PFSK-1 (cell line): ENCODE measurements around the gene ZNF630.

ENCODE experiments used
- FOXP2 ChIP-seq: optimal IDR thresholded peaks from 2 replicates; pipeline ENCODE3; 2011; ENCODE audit warnings: borderline replicate concordance, control low read depth, inconsistent platforms; ENCODE audit not compliant: insufficient read depth; ENCODE audit errors: extremely low read length, extremely low read depth
- POLR2AphosphoS5 ChIP-seq: IDR thresholded peaks from 2 replicates; pipeline ENCODE4 v1.6.1; 2012; ENCODE audit warnings: low read depth, mild to moderate bottlenecking, control low read depth, low read length, moderate library complexity
- SIN3A ChIP-seq: IDR thresholded peaks from 2 replicates; pipeline ENCODE4 v1.6.1; 2012; ENCODE audit warnings: mild to moderate bottlenecking, low read length, moderate library complexity, borderline replicate concordance; ENCODE audit not compliant: insufficient read depth
- TAF1 ChIP-seq: IDR thresholded peaks from 2 replicates; pipeline ENCODE4 v1.6.1; 2012; ENCODE audit warnings: low read length, control low read depth, borderline replicate concordance; ENCODE audit not compliant: insufficient read depth
- TF ChIP-seq, protein P1 (sequence below), 2 experiments: IDR thresholded peaks; 2 replicates each; pipeline versions ENCODE4 v1.6.1 to v1.8.0; 2011 to 2012; ENCODE audit warnings: low read depth in 2 of 2, low read length in 2 of 2, control low read depth in 1 of 2, inconsistent platforms in 1 of 2, mild to moderate bottlenecking in 1 of 2, moderate library complexity in 1 of 2; ENCODE audit not compliant: insufficient read depth in 1 of 2

ZNF630 gene

DNA sequence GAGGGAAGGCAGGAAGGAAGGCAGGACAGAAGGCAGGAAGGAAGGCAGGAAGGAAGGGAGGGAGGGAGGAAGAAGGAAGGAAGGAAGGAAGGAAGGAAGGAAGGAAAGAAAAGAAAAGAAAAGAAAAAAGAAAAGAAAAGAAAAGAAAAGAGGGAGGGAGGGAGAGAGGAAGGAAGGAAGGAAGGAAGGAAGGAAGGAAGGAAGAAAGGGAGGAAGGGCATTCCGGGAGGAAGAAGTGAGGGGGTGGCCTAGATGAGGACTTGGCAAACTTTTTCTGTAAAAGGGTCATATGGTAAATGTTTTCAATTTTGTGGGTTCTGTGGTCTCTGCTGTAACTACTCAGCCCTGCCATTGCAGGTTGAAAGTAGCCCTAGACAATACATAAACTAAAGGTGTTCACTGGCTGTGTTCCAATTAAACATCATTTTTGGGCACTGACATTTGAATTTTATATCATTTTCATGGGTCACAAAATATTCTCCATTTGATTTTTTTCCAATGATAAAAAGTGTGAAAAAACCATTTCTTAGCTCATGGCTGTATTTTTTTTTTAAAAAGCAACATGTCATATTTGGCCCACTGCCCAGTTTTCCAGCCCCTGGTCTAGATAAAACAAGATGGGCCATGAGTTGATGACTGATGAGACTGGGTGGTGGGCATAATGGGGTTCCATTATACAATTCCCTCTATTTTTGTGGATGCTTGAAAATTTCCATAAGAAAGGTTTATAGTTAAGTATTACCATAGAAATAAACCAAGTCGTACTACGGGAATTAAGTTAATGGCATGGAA lies 3.1 kb downstream of the ZNF630 start:
- no peak for TF ChIP-seq FOXP2
- no peak for TF ChIP-seq TAF1
- TF ChIP-seq, protein P1, sequence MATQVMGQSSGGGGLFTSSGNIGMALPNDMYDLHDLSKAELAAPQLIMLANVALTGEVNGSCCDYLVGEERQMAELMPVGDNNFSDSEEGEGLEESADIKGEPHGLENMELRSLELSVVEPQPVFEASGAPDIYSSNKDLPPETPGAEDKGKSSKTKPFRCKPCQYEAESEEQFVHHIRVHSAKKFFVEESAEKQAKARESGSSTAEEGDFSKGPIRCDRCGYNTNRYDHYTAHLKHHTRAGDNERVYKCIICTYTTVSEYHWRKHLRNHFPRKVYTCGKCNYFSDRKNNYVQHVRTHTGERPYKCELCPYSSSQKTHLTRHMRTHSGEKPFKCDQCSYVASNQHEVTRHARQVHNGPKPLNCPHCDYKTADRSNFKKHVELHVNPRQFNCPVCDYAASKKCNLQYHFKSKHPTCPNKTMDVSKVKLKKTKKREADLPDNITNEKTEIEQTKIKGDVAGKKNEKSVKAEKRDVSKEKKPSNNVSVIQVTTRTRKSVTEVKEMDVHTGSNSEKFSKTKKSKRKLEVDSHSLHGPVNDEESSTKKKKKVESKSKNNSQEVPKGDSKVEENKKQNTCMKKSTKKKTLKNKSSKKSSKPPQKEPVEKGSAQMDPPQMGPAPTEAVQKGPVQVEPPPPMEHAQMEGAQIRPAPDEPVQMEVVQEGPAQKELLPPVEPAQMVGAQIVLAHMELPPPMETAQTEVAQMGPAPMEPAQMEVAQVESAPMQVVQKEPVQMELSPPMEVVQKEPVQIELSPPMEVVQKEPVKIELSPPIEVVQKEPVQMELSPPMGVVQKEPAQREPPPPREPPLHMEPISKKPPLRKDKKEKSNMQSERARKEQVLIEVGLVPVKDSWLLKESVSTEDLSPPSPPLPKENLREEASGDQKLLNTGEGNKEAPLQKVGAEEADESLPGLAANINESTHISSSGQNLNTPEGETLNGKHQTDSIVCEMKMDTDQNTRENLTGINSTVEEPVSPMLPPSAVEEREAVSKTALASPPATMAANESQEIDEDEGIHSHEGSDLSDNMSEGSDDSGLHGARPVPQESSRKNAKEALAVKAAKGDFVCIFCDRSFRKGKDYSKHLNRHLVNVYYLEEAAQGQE (IDR thresholded peaks at IDR 0.05; ENCODE audit: insufficient read depth in 1 of 2, low read depth in 2 of 2, low read length in 2 of 2) = no peak
- no peak for TF ChIP-seq SIN3A
- TF ChIP-seq POLR2AphosphoS5 = no peak

DNA sequence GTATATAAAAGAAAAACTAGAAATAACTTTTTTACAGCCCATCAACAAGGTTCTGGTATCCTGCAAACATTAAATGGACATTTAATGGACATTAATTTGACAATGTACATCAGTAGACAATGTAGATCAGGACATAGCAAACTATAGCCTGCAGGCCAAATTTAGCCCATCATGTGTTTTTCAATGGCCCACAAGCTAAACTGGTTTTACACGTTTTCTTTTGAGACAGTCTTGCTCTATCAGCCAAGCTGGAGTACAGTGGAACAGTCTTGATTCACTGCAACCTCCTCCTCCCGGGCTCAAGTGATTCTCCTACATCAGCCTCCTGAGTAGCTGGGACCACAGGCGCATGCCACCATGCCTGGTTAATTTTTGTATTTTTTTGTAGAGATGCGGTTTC lies 7.2 kb downstream of the ZNF630 start:
- TF ChIP-seq TAF1 (no peak), FOXP2 (no peak), POLR2AphosphoS5 (no peak)
- TF ChIP-seq, protein P1 (IDR thresholded peaks at IDR 0.05; ENCODE audit: insufficient read depth in 1 of 2, low read depth in 2 of 2, low read length in 2 of 2) = no peak

DNA sequence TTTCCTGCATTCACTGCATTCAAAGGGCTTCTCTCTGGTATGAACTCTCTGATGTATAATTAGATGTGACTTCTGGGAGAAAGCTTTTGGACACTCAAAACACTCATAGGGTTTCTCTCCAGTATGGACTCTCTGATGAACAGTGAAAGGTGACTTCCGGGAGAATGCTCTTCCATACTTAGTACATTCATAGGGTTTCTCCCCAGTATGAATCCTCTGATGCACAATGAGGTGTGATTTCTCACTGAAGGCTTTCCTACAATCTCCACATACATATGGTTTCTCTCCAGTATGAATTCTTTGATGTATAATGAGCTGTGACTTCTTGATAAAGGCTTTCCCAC lies 12.2 kb downstream of the ZNF630 start:
- TF ChIP-seq SIN3A (no peak), POLR2AphosphoS5 (no peak), TAF1 (no peak), FOXP2 (no peak)
- TF ChIP-seq, protein P1 (IDR thresholded peaks at IDR 0.05; ENCODE audit: insufficient read depth in 1 of 2, low read depth in 2 of 2, low read length in 2 of 2) = no peak

DNA sequence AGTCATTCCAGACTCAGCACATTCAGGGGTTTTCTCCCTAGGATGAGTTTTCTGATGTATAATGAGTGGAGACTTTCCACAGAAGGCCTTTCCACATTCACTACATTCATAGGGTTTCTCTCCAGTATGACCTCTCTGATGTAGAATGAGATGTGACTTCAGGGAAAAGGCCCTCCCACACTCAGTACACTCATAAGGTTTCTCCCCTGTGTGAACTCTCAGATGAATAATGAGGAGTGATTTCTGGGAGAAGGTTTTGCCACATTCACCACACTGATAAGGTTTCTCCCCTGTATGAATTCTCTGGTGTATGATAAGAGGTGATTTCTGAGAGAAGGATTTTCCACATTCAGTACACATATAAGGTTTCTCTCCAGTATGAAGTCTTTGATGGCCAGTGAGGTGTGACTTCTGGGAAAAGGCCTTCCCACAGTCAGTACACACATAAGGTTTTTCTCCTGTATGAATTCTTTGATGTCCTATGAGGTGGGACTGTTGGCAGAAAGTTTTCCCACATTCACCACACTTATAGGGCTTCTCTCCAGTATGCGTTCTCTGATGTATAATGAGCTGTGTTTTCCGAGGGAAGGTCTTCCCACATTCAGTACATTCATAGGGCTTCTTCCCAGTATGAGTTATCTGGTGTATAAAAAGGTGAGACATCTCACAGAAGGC lies 12.7 kb downstream of the ZNF630 start:
- TF ChIP-seq FOXP2 (no peak), POLR2AphosphoS5 (no peak), TAF1 (no peak), SIN3A (no peak)
- TF ChIP-seq, protein P1 (IDR thresholded peaks at IDR 0.05; ENCODE audit: insufficient read depth in 1 of 2, low read depth in 2 of 2, low read length in 2 of 2) = no peak
